GM12872 (cell line): ENCODE data around the gene SLX4.

Experiments used
- TF ChIP-seq, protein P1 (sequence below): IDR thresholded peaks from 3 replicates; pipeline ENCODE4 v1.5.1; 2011; ENCODE audit warnings: low read depth, mild to moderate bottlenecking, low read length, moderate library complexity; ENCODE audit not compliant: insufficient read depth

The SLX4 gene

GRCh38 chr16:3562914-3563480, 48.4 kb downstream of the SLX4 start:
- TF ChIP-seq, protein P1, sequence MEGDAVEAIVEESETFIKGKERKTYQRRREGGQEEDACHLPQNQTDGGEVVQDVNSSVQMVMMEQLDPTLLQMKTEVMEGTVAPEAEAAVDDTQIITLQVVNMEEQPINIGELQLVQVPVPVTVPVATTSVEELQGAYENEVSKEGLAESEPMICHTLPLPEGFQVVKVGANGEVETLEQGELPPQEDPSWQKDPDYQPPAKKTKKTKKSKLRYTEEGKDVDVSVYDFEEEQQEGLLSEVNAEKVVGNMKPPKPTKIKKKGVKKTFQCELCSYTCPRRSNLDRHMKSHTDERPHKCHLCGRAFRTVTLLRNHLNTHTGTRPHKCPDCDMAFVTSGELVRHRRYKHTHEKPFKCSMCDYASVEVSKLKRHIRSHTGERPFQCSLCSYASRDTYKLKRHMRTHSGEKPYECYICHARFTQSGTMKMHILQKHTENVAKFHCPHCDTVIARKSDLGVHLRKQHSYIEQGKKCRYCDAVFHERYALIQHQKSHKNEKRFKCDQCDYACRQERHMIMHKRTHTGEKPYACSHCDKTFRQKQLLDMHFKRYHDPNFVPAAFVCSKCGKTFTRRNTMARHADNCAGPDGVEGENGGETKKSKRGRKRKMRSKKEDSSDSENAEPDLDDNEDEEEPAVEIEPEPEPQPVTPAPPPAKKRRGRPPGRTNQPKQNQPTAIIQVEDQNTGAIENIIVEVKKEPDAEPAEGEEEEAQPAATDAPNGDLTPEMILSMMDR, result no peak

DNA sequence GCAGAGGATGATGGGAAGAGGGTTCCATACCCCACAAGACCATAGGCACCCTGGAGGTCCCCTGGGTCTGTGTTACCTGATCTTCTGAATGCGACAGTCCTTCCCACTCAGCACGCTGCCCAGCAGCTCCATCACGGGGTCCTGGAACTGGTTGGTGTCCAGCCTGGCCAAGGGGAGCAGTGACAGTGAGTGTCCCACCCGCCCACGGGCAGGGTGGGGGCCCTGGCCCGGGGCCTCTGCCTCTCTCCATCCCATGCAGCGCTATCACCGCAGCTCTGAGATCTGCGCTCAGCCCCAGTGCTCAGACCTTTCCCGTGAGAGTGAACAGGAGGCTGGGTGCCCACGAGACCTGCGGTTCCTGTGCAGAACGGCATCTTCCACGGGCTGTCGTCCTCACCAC, 49.8 kb downstream of the SLX4 start:
- TF ChIP-seq, protein P1, result no peak

DNA sequence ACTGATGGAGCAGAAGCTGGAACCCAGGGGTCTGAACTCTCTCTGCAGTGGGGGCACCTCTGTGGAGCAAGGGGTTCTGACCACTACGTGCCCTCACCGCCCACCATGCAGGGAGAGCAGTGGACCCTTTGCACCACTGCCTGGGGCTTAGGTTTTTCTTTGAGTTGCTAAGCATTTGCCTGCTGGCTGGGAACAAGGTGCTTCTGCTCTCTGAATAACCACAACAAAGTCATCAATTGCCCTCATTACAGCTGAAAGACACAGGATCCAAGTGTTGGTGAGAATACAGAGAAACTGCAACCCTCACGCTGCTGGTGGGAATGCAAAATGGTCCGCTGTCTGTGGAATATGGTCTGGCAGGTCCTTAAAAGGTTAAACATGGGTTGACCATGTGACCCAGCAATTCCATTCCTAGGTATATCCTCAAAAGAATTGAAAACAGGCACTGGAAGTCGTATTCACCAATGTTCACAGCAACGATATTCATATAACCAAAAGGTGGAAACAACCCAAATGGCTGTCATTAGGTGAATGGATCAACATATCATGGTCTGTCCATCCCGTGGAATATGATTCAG, 57.0 kb downstream of the SLX4 start:
- TF ChIP-seq, protein P1, result no peak

DNA sequence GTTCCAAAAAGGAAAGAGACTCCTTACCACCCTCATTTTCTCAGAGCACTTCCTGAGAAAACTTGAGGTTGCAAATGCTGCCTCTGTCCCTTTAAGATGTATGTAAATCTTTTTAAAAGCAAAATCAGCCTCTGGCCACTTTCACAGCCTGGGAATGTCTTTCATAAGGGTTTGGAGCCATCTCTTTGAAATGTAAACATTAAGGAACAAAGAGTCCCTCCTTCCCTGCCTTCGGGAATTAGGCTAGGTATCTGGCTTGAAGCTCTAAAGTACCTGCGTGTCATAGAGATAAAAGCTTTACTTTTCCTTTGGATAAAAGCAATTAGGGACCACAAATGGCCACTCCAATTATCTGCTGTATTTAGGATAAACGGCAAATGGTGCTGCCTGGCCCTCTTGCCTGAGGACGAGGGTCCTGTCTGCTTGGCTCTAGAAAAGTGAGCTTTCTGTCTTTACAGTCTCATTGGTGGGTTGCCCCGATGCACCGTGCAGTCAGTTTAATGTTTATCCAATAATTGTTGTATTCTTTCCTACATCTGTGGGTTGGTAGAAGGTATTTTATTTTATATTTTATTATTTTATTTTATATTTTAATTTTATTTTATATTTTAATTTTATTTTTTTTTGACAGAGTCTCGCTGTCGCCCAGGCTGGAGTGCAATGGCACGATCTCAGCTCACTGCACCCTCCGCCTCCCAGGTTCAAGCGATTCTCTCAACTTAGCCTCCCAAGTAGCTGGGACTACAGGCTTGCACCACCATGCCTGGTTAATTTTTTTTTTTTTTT, 58.1 kb downstream of the SLX4 start:
- TF ChIP-seq, protein P1, result no peak

GRCh38 chr16:3550851-3551847, 60.3 kb downstream of the SLX4 start:
- TF ChIP-seq, protein P1, result no peak

GRCh38 chr16:3549906-3550305, 61.5 kb downstream of the SLX4 start:
- TF ChIP-seq, protein P1, result no peak
